Thoracic aorta (tissue), 2 donors: ENCODE results near the gene RNF31. TPM values are rescaled to one million over a fixed set of nuclear protein-coding genes. Genes with fewer than 3 reads are reported as not detected.

Experiments
- ATAC-seq: fragments of 150-250 bp; one replicate; pipeline ENCODE4 v1.8.0; 2017; ENCODE audit warnings: low read depth; ENCODE audit not compliant: insufficient number of reproducible peaks, low FRiP score
- DNase-seq: peaks from one replicate; pipeline ENCODE4 v3.0.0-alpha.2; 2020; ENCODE audit warnings: low spot score
- H3K27ac ChIP-seq, 2 donors: fragments of 200-600 bp; sonication (generic); 1 replicate in 1 of 2; 2 replicates in 1 of 2; pipeline ENCODE4 v1.5.1; 2016; ENCODE audit warnings: mild to moderate bottlenecking in 2 of 2, moderate library complexity in 2 of 2
- H3K27me3 ChIP-seq: fragments of 200-600 bp; sonication (generic); replicated peaks from 2 replicates; pipeline ENCODE4 v1.6.0; 2016; ENCODE audit warnings: mild to moderate bottlenecking; ENCODE audit not compliant: insufficient read depth
- H3K36me3 ChIP-seq: fragments of 200-600 bp; sonication (generic); one replicate; pipeline ENCODE4 v1.5.1; 2016
- H3K4me1 ChIP-seq, 2 donors: fragments of 200-600 bp; sonication (generic); 1 replicate in 1 of 2; 2 replicates in 1 of 2; pipeline versions ENCODE4 v1.5.1 to v1.6.0; 2016; ENCODE audit warnings: low read depth in 2 of 2, mild to moderate bottlenecking in 1 of 2; ENCODE audit not compliant: control insufficient read depth in 1 of 2
- H3K4me3 ChIP-seq: fragments of 200-600 bp; sonication (generic); 2 replicates; pipeline ENCODE4 v1.5.1; 2016; ENCODE audit warnings: mild to moderate bottlenecking
- H3K9me3 ChIP-seq: fragments of 200-600 bp; sonication (generic); 2 replicates; pipeline ENCODE4 v1.5.1; 2016
- total RNA-seq, 2 donors: library from RNA; depleted of rRNA; stranded (reverse); fragments of >200 nt; gene quantifications; one replicate each; pipeline versions ENCODE4 v1.1.0 to v1.2.3, GENCODE V29; 2016
- TF ChIP-seq, protein P1 (sequence below): fragments of 200-600 bp; sonication (generic); IDR thresholded peaks from one replicate; pipeline ENCODE4 v1.5.1; 2019; ENCODE audit warnings: antibody characterized with exemption

Gene RNF31
- total RNA-seq, 2 donors from 2014 or later = 60.4 to 94.6 TPM

DNA sequence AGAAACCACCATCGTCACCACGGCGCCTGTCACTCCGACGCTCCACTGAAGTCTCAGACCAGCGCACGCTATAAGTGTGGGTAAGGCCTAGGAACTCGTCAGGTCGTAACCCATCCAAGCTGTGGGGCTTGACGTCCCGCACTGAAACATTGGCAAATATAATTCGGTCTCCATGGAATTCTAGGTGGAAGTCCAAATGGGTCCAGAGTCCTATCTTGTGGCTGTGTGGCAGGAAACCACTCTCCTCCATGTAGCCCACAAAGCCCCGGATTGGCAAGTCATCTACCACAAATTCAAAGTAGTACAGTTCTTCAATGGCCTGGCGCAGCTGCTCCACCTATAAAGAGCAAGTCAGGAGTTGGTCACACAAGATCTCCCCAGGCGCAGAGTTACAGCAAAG lies 45.6 kb downstream of the RNF31 start:
- DNase-seq = no peak
- peaks cover 14 to 31% of the 10 kb centered on the region in 2 donors for H3K4me1 ChIP-seq
- no peak overlapping the region for H3K27ac ChIP-seq
- no peaks in the 10 kb centered on the region for H3K9me3 ChIP-seq
- TF ChIP-seq, protein P1, sequence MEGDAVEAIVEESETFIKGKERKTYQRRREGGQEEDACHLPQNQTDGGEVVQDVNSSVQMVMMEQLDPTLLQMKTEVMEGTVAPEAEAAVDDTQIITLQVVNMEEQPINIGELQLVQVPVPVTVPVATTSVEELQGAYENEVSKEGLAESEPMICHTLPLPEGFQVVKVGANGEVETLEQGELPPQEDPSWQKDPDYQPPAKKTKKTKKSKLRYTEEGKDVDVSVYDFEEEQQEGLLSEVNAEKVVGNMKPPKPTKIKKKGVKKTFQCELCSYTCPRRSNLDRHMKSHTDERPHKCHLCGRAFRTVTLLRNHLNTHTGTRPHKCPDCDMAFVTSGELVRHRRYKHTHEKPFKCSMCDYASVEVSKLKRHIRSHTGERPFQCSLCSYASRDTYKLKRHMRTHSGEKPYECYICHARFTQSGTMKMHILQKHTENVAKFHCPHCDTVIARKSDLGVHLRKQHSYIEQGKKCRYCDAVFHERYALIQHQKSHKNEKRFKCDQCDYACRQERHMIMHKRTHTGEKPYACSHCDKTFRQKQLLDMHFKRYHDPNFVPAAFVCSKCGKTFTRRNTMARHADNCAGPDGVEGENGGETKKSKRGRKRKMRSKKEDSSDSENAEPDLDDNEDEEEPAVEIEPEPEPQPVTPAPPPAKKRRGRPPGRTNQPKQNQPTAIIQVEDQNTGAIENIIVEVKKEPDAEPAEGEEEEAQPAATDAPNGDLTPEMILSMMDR = no peak
- no peak for ATAC-seq
- H3K4me3 ChIP-seq = no peak overlapping the region
- H3K36me3 ChIP-seq = peaks cover 10% of the 10 kb centered on the region
- no peaks in the 10 kb centered on the region for H3K27me3 ChIP-seq

DNA sequence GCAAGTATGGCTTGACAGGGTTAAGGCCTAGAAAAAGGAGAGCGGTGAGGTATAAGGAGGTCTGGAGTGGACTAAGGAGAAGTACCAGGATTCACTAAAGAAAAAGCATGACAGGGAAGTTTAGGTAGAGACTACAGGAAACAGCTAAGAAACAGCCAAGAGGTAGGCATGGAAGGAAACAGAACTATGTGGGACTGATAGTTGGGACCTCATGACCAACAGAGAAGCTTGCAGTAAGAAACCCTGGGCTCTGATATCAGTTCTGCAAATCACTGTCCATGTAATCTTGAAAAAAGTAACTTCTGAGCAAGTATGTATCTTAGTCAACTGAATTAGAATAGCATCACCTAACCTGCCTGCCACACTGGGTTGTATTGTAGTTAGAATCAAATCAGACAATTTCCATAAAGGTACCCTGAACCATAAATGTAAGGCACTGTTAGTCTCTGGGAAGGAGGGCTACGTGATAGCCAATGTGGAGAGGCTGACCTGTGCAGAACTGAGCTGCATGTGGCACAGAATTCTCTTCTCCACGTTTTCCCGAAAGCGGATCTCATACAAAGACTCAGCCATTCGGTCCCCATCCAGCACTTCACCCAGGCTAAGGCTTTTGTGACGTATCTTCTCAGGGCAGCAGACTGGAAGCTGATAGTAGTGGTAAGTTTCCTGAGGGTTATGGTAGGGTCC lies 47.0 kb downstream of the RNF31 start:
- Histone ChIP-seq H3K27me3 (no peaks in the 10 kb centered on the region), H3K27ac (peak overlapping the region; percentile 91 to 93), H3K4me1 (peaks cover 11 to 27% of the 10 kb centered on the region in 2 donors), H3K4me3 (peak overlapping the region; percentile 88), H3K9me3 (no peaks in the 10 kb centered on the region), H3K36me3 (peaks cover 10% of the 10 kb centered on the region)
- no peak for DNase-seq
- ATAC-seq = no peak
- TF ChIP-seq, protein P1 = no peak

DNA sequence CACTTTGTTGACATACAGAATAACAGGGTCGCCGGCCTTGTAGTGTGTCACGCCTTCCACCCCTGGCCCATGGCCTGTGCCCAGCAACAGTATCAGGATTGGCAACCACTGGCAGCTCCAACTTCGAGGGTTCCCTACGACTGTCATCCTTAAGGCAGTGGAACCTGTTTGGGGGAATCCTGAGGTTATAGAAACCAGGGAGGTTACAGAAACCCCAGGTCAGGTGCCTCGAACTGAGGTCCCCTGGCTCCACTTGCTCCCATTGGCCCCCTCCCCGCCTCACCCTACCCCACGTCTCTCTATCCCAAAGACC lies 47.5 kb downstream of the RNF31 start:
- Histone ChIP-seq H3K9me3 (no peaks in the 10 kb centered on the region), H3K4me1 (peaks cover 11 to 27% of the 10 kb centered on the region in 2 donors), H3K4me3 (peak overlapping the region; percentile 88), H3K27ac (peak overlapping the region; percentile 91 to 93), H3K27me3 (no peaks in the 10 kb centered on the region), H3K36me3 (peaks cover 11% of the 10 kb centered on the region)
- DNase-seq (no peak), ATAC-seq (no peak)
- TF ChIP-seq, protein P1 = no peak

DNA sequence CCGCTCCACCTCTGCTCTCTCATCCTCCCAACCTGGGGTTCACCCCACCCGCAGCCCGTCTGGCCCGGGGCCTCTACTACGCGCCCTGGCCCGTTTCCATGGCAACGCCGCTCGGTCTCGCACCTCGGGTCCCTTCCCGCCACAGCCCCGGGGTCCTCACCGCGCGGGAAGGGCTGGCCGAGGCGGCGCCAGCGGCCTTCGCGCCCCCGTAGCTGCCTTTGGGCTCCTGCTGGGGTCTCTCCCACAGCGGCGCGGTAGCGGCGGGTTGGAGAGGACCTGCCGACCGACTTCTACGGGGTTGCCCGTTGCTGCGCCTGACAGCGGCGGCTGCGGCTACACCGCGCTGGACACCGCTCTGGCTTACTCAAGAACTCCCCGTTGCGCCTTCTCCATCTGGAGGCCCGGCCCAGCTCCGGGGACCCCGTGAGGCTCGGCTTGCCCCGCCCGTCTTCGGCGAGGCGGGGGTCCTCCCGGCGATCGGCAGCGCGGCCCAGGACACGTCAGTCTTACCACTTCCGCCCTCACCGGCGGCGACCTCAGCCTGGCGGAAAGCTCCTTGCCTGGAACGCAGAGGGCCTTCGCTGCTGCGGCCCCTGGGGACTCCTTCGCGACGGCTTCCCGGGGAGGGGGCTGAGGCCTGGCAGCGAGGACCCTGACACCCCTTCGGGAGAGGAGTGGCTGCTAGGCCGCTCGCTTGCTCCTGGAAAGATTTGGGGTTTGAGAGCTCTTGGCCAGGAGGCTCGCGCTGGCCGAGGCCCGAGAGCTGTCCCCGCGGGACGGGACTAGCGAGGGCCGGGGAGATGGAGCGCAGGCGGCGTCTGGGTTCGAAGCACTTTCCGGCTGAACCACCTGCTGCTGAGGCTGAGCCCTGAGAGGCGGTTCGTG lies 48.1 kb downstream of the RNF31 start, which contains the start of gene TM9SF1:
Gene TM9SF1, minus strand, starts transcription at position 256 of the 885 bp plus-strand sequence. CDS start 422 bp downstream, outside the sequence.
- peaks cover 11 to 27% of the 10 kb centered on the region in 2 donors for H3K4me1 ChIP-seq
- no peaks in the 10 kb centered on the region for H3K9me3 ChIP-seq
- TF ChIP-seq, protein P1 = no peak
- DNase-seq = peak; percentile 27
- ATAC-seq = peak; percentile 92
- H3K27ac ChIP-seq = peak within 1 kb of the TSS; percentile 91 to 93
- H3K27me3 ChIP-seq = no peaks in the 10 kb centered on the region
- peaks cover 12% of the 10 kb centered on the region for H3K36me3 ChIP-seq
- peak within 1 kb of the TSS; percentile 88 for H3K4me3 ChIP-seq
